Stimulated activated naive CD8-positive, alpha-beta T cell treated with anti-CD3 and anti-CD28 coated beads, Interleukin-15, Interleukin-2, amounts not matched to agents 100 U/mL and 50 U/mL, for 24 hours (primary cell): ENCODE measurements around the gene SLC5A3.

Experiments used
- ATAC-seq: fragments of 150-1000 bp; cut with Tn5 transposase; one replicate; pipeline ENCODE4 v1.10.0; 2021
- DNase-seq: peaks from one replicate; pipeline ENCODE4 v3.0.0; 2021

The SLC5A3 gene

DNA sequence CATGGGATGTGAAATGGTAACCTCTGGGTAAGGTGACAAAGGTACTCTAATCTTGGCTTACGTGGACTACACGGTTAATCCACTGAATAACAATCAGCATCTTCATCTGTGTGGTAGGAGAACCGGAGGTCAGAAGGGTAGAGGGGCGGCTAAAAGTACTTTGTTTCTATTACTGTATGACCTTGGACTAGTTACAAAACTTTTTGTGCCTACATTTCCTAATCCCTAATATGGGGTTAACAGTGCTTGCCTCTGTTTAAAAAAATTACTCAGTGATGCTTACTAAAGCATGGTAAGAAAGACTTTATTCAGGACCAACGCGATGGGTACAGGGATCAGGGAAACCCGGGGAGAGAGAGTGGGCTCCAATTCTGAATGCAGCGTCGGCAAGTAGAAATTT lies 1.7 kb upstream of the SLC5A3 start:
- ATAC-seq, result no peak
- DNase-seq, result no peak

- DNase-seq (no peak), ATAC-seq (no peak)
These were observed 990 bp upstream of the SLC5A3 start for GRCh38 chr21:34072145-34073031.

DNA sequence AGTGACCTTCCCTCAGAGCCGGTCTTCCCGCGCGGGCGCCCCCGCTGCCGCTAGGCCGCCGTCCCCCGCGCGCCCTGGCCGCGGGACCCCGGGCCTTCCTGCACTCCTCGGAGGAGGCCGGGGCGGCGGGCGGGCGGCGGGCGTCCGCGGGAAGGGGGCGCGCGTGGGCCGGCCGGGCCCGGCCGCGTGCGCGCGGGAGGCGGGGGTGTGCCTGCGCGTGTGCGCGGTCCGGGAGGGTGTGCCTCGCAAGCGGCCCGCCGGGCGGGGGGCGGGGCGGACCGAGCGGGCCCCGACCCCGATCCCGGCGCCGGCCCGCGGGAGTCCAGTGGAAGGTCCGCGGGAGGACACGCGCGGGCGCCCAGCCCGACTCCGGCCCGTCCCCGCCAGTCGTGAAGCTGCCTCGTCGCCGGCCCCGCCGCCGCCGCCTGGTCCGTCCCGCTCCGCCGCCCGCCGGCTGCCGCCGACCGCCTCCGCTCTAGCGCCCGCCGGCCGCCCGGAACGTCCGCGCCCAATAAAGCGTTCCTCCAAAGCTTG lies 438 bp downstream of the SLC5A3 start:
- ATAC-seq, result peak; percentile 43
- peak; percentile 49 for DNase-seq

DNA sequence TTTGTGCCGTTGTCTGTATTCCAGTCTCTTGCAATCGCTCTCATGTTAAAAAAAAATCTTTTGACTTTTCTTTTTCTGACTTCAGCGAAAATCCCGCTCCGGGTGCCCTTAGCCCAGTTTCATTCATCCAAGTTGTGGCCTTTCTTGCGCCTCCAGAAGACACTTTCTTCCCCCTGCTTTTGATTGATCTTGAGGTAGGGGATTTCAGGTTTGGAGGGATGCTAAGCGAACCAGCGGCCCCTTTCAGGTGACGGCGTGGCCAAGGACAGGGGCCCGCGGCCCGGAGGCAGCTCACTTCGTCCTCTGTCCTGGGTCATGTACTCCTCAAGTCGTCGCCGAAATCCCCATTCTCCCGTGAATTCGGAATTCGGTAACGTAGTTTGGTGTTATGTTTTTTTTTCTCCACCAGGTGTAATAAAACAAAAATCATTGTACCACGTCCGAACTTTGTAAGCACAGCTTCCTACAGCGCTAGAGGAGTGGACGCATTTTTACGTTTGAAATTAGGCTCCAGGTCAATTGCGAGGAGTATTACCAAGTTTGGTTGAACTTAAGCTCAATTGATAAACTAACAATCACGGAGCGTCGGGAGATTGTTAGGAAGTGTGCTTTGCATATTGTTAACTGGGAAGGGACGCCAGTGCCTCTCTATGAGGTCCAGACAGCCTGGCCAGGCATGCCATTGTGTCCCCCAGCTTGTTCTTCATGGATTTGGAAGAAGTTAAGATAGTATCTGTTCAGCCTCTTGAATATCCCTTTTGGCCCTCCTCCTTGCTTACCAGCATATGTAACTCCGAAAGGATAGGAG lies 1.1 kb downstream of the SLC5A3 start:
- ATAC-seq (no peak), DNase-seq (peak; percentile 22)

GRCh38 chr21:34075091-34075425 lies 1.7 kb downstream of the SLC5A3 start:
- no peak for ATAC-seq
- DNase-seq, result no peak

DNA sequence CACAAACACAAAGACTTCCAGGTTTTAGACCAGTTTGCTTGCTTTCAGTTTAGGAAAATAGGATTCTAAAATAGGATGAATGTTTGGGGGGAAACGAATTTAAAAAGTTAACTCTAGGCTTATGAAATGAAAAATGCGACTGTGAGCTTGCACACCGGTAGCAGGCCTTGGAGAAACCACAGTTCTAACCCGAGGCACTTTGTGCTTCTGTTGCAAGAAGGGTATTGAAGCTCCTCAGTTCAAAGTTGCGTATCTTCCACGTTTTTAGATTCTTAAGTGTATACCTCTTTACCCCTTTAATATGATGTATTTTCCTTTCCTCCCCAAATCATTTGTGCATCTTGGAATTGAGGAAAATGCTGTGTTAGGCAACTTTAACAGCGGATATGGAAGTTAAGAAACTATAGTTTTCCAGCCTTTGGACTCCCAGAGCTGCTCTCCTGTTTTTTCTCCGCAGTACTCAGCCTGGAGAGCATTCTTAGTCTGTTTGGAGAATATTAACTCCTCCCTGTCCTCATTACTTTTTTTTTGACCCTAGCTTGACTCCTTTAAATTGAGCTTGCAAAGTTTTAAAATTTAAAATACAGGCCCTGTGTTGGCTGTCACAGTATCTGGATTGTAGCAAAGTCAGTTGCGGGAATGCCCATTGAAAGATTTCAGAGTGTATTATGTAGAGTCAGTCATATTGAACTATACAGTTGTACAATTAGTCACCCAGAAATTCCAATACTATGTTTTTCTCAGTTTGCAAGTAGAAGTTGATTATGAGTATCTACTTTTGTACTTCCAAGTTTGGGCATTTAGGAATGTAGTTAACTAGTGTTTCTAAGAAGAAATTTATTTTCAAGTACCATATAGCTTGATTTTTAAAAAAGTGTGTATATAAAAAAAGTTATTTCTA lies 2.6 kb downstream of the SLC5A3 start:
- DNase-seq, result no peak

GRCh38 chr21:34076835-34077234 lies 3.5 kb downstream of the SLC5A3 start:
- no peak for DNase-seq
- no peak for ATAC-seq

More for the DNA sequence above, 2.6 kb downstream of the SLC5A3 start:
- no peak for ATAC-seq

DNA sequence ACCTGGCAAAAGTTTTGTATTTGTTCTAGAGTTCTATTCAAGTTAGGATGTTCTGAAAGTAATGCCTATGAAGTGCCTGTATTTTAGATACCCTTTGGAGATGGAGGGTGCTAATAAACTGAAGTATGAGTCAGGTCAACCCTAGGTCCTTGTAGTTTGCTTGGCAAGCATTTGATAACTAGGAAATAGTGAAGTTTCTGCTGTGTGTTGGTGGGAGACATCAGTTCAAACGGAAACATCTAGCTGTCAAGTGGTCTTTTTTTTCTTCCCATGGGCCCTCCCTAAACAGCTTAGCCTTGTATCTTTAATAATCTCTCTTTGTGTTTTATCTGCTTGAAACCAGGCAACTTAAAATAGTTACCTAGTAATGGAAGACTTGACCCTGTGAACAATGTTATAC lies 4.5 kb downstream of the SLC5A3 start:
- DNase-seq, result no peak
- ATAC-seq, result peak; percentile 44

GRCh38 chr21:34078915-34079314 lies 5.5 kb downstream of the SLC5A3 start:
- no peak for DNase-seq

DNA sequence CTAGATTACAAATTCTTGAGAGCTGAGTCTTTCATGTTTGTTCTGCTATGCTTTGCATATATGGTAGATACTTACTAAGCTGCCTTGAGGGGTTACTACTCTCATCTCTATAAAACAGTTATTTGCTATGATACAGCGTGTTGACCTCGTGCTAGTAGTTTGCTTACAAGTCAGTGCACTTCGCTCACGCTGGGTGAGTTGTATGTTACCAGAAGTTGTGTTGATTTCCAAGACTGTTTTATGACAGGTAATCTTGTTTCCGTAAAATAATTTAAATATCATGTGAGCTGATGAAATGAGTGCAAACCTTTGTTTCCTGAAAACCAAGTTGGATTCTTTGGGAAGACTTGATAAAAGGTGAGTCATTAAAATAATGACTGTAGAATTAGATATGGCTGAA lies 7.3 kb downstream of the SLC5A3 start:
- no peak for ATAC-seq
- no peak for DNase-seq

More at GRCh38 chr21:34078915-34079314, 5.5 kb downstream of the SLC5A3 start:
- ATAC-seq, result no peak

DNA sequence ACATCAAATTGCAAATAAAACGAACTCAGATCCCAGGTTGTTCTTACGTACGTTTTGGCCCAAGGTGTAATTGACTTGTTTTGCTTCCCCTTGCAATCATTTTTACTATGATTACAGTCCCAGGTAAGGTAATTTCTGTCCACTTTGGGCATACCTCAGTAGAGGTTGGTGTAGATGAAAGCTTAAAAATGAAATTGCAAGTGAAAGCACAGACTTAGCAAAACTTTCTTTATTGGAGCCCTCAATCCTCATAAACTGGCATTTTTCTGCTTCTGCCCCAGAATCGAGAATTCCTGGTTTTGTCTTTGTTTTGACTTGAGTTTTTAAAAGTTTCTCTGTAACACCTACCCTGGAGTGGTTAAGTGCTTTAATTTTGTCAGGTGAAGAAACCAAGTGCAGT lies 9.4 kb downstream of the SLC5A3 start:
- no peak for DNase-seq
- ATAC-seq, result no peak

DNA sequence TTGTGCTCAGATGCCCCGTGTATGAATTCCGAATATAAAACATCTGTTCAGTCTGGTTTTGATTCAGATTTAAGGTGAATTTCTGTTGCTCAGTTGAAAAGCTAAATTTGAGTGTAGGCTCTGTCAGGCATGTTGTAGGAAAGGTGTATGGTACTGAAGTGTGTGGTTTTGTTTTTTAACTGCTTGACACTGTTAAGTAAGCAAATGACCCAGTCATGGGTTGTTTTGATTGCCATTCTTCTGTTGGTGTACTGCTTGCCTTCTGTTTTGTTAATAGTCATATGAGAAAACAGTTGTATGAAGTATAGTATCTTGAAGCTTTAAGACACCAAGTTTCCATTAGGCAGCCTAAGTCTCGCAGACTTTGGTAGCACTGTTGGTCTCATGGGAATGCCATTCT lies 10.0 kb downstream of the SLC5A3 start:
- no peak for DNase-seq
- ATAC-seq, result no peak

GRCh38 chr21:34085129-34085528 lies 11.8 kb downstream of the SLC5A3 start:
- DNase-seq (no peak), ATAC-seq (peak; percentile 21)

DNA sequence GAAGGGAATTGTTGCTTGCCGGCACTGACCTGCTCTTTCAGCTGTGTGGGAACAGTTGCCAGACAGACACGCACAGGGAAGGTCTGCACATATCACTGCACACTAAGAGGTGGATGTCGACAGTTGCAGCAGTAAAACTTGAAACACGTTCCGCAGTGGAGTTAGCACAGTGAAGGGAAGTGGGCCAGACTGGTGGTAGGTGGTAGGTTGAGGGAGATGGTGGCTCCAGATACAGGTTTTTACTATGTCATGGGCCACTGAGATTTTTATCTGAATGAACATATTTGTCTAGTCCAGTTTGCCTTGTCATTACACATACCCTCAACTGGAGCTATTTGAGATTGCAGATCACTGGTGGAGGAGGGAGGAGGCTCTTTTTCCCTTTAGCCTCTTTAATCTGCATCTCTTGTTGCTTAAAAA lies 13.5 kb downstream of the SLC5A3 start:
- ATAC-seq (no peak), DNase-seq (no peak)

DNA sequence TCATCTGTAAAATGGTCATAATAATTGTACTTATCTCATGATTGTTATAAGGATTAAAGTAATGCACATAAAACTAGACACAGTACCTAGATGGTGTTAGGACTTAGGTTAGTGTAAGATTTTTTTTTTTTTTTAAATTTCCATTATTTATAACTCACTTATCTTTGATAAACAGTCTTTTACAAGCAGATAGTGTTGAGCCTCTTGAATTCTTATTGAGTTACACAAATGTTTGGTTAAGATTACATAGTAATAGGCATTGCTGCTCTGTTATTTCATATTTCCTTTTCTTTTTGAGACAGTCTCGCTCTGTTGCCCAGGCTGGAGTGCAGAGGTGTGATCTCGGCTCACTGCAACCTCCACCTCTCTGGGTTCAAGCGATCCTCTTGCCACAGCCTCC lies 15.4 kb downstream of the SLC5A3 start:
- no peak for ATAC-seq
- DNase-seq, result no peak

DNA sequence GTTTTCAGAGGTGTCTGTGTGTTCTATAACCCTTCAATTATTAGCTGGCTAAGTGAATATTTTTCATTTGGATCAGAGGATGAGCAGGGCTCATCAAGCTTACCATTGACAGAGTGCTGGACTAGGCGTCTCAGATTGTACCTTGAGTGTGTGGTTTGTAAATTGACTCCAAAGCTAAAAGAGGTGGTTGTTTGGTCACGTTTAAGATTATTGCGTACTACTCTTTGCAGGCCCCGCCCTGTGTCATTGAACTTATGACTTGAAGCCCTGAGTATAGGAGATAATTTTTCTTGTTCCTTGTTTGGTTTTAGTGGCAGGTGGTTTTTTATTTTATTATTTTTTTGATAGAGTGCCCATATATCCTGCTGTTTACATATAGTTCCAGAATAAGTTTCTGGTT lies 17.7 kb downstream of the SLC5A3 start:
- DNase-seq (no peak), ATAC-seq (no peak)

GRCh38 chr21:34091607-34092006 lies 18.2 kb downstream of the SLC5A3 start:
- DNase-seq (no peak), ATAC-seq (no peak)

GRCh38 chr21:34092262-34092921 lies 19.0 kb downstream of the SLC5A3 start:
- DNase-seq (no peak), ATAC-seq (no peak)

GRCh38 chr21:34093083-34093482 lies 19.7 kb downstream of the SLC5A3 start:
- DNase-seq, result no peak
- no peak for ATAC-seq

DNA sequence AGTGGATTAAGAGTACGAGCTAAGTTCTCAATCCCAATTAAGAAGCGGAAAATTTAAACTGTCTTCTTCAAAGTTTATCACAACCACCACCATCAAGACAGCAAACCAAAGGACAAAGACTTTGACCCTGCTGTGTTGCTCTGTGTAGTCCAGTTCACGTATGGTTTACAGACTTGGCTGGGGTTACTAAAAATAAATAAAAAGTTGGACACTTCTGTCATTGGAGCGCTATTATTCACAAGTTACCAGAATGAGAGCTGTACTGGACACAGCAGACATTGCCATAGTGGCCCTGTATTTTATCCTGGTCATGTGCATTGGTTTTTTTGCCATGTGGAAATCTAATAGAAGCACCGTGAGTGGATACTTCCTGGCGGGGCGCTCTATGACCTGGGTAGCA lies 21.6 kb downstream of the SLC5A3 start:
- ATAC-seq (no peak), DNase-seq (no peak)

GRCh38 chr21:34097442-34097841 lies 24.1 kb downstream of the SLC5A3 start:
- ATAC-seq, result no peak
- no peak for DNase-seq

DNA sequence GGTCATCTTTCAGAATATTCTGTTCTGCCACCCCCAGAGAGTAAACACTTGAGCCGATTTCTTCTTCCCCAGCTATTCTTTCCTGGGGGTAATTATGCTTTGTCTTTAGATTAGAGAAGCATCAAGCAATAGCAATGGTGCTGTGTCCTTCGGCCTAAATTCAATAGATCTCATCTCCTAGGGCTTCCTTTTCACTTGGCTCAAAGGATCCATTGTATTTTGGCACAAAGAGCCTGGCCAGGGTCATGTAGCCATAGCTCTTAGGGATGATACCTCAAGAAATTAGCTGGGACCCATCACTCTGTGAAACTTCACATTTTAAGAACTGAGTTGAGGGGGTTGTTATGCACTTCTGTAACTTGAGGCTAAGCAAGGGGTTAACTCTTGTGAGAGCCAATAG lies 27.0 kb downstream of the SLC5A3 start:
- no peak for DNase-seq
- ATAC-seq, result no peak
